NCI-H1694 treated with DMSO at 0.1 percent for 48 hours (cell line): ENCODE measurements around the gene PSMD4.
"Not testable (repeated sequence)": the region's sequence is repeated elsewhere in the genome, so short reads cannot be mapped to it uniquely, and the experiment has no call there.

Experiments used
- DNase-seq: peaks from one replicate; lab custom pipeline; 2025; lab: John Stamatoyannopoulos, UW

PSMD4 gene

DNA sequence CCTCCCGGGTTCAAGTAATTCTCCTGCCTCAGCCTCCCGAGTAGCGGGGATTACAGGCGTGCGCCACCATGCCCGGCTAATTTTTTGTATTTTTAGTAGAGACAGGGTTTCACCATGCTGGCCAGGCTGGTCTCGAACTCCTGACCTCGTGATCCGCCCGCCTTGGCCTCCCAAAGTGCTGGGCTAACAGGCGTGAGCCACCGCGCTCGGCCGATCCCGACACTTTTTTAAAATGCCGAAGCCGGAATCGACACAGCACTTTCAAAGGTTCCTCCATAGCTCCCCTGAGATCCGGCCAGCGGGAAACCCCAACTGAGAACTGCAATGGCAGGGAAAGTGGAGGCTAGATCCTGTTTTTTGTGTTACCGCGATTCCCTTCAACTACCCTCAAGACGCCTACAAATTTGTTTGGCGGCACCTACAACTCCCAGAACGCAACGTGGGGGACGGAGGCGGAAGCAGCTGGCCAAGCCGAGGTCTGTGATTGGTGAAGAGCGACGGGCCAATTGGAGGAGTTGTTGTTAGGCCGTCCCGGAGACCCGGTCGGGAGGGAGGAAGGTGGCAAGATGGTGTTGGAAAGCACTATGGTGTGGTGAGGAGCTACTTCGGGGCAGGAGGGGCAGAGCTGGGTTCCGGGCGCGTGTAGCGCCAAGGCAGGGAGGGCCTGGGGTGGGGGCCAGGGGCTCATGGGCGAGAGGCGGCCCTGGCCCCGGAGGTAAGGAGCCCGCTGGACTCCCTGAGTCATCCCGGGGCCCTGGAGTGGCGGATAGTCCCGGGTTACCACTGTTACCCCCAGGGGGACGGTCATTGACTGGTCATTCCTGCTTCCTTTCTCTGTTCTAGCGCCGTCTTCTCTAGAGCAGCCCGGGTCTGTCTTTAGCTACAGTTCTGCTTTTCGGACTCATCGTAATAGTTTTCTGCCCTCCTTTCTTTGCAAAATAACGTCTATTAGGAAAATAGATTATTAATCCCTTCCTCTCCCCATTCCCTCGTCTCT is at the start of gene PSMD4:
PSMD4 (plus strand) TSS at position 518 of the 997 bp plus-strand sequence; CDS start at position 567, 49 bp downstream.
- DNase-seq: peak; percentile 98

DNA sequence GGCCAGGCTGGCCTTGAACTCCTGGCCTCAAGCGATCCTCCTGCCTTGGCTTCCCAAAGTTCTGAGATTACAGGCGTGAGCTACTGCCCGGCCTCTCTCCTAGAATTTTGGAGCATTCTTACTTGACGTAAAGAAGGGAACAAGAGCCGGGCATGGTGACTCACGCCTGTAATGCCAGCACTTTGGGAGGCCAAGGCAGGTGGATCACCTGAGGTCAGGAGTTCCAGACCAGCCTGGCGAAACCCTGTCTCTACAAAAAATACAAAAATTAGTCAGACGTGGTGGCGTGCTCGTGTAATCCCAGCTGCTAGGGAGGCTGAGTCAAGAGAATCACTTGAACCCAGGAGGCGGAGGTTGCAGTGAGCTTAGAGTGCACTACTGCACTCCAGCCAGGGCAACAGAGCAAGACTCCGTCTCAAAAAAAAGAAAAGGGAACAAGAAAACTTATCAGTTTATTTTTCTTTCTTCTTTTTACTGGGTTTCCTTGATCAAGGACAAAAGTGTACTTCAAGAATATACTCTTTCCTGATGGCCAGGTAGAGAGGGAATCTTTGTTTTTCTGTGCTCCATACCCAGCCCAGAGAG is 49.1 kb upstream of the PSMD4 start:
- not testable (repeated sequence) for DNase-seq

DNA sequence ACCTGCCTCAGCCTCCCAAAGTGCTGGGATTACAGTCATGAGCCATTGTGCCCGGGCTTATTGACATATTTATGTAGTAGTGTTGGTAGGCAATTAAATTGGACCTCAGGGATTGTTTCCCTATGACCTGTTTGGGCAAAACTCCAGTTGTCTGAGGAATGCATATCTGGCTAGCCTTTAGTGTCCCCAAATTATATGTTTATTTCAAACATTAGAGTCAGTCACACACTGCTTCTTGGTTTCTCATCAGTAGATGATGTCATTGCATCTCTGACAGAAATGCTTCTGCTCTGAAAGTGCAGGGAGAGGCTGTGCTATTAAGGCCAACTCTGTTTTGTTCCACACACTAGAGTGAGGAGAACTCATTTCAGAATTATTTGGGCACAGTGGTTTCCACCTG is 43.7 kb upstream of the PSMD4 start:
- no peak for DNase-seq

DNA sequence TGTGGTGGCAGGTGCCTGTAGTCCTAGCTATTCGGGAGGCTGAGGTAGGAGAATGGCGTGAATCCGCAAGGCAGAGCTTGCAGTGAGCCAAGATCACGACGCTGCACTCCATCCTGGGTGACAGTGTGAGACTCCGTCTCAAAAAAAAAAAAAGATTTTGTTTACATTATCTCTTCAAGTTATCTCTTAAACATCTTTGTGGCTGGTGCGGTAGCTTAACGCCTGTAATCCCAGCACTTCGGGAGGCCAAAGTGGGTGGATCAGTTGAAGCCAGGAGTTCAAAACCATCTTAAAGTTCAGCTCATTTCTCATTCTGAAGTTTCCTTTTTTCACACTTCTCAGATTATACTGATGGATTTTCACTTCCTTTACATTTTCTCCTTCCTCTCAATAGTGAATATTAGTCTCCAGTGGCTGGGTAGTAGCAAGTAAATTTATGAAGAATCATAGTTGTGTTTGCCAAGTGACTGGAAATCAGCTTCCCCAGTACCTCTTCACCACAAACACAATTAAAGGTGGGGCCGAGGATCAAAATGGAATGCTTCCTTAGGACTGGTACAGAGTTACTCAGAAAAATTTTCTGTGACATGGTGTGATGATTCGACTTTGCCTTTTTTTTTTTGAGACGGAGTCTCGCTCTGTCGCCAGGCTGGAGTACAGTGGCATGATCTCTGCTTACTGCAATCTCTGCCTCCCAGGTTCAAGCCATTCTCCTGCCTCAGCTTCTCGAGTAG is 42.4 kb upstream of the PSMD4 start:
- DNase-seq: no peak

DNA sequence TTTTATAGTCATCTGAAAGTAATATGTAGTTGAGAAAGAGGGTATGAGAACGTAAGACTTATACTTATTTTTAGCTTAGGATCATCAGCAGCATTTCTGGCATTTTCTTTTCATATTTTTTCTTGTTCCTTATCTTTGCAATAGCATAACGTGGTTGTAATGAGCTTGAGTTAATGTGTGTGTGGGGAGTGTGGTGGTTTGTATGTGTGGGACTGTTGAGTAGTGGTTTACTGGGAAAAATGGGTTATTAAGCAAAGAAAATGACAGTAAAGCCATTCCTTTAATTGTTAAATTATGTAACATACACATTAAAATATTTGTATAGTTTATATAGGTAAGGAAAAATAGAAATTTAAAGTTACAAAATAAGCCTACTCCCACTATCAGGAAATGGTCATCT is 41.0 kb upstream of the PSMD4 start:
- DNase-seq: no peak

DNA sequence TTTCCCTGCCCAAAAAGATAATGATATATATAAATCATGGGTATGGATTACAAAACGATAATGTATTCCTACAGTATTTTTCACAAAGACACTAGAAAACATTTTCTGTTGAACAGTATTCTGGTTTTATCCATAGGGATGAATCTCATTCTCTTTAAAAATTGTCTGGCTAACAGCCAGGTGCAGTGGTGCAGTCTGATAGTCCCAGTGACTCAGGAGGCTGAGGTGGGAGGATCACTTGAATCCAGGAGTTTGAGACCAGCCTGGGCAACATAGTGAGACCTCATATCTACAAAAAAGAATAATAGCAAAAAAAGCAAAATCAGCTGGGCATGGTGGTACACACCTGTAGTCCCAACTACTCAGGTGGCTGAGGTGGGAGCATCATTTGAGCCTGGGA is 32.9 kb upstream of the PSMD4 start:
- no peak for DNase-seq

DNA sequence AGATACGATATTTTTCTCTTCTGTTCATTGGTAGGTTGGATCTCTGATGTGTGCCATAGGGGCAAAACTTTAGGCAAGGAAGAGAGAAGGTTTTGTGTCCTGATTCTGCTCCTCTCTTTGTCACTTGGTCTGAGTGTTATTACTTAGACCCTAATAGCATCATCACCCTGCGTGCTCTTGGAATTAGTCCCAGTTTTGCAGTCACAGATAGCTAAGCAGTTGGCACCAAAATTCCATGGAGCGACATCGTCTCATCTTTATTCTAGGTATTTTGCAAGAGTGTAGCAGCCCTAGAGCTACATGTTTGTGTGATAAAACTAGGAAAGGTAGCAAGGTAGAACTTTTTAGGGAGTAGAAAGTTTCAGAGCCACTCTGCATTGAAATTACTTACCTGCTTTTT is 32.4 kb upstream of the PSMD4 start:
- peak; percentile 49 for DNase-seq

DNA sequence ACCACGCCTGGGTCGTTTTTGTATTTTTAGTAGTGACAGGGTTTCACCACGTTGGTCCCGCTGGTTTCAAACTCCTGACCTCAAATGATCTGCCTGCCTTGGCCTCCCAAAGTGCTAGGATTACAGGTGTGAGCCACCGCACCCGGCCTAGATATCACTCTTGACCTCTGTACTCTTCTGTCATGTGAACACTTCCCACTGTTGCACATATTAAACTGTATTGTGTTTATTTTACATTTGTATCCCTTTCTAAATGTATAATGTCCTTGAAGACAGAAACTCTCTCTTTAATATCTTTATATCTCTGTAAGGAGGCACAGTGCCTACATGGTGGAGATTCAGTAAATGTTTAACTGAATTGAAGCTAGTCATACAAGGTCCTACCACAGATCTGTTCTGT is 19.3 kb upstream of the PSMD4 start:
- DNase-seq: no peak

DNA sequence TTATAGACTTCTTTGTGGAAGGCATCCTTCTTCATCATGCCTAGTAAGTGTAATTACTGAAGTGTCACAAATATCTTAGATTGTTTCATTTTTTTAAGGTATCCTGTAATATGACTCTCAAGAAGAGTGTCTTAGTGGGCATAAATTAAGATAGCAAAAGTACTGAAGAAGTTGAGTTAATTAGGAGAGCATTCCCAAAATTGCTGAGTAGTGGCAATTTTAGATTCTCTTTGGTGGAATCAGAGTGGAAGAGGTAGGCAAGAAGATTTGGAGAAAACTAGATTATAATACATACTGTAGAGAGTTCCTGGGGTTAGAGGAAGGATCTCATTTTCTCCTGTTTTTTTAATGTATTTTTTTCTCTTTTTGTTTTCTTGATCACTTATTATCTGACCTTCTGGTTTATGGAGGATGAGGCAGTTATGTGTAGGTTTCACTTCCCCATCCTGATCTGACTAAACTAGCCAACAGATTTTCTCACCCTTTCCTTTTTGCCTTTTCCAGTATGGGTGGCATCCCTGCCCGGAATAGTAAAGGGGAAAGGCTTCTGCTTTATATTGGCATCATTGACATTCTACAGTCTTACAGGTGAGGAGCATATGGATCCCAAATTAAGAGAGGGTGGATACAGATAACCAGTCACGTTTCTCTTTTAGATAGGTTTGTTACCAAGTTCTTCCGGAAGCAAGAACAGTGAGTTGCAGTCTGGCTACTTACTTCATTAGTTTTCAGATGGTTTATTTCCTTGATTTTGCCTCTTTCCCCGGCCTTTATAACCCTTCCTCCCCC is 16.7 kb upstream of the PSMD4 start:
- DNase-seq: no peak

DNA sequence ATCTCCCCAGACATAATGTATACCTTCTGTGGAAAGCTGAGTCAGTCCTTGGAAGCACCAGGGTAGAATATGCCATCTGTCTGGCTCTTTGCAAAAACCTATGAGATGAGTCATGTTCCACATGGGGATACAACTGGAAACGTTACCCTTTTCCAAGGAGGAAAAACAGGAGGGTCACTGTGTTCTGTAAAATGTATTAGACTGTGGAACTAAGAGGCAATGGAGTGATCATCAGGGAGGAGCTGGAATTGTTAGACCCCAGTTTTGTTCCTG is 16.1 kb upstream of the PSMD4 start:
- DNase-seq: peak; percentile 34

DNA sequence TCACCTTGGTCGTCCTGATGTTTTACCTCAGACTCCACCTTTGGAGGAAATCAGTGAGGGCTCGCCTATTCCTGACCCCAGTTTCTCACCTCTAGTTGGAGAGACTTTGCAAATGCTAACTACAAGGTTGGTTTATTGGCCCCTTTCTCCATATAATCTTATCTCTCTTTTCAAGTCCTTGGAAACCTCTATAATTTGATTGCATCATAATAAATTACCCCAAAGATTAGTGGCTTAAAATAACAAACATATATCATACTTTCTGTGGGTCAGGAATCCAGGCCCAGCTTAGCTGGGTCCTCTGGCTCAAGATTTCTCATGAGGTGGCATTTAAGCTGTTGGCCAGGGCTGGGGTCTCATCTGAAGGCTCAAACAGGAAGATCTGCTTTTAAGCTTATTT is 12.1 kb upstream of the PSMD4 start:
- no peak for DNase-seq

DNA sequence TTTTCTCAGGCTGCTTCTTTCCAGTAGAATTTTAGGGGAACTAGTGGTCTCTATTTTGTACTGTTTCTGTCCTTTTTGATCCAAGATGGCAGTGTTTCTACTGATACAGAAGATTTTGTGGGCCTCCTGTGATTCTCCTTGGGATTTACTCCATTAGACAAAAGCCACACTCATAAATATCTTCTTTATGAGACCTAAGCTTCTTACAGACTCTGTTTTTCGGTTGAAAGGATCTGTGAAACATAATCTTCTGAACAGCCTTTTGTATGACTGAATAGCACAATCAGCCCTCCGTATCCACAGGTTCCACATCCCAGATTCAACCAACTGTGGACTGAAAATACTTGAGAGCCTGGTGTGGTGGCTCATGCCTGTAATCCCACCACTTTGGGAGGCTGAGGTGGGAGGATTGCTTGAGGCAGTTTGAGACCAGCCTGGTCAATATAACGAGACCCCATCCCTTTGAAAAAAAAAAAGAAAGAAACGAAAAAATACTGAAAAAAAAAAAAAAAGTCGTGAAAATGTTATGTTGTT is 10.8 kb upstream of the PSMD4 start:
- no peak for DNase-seq

DNA sequence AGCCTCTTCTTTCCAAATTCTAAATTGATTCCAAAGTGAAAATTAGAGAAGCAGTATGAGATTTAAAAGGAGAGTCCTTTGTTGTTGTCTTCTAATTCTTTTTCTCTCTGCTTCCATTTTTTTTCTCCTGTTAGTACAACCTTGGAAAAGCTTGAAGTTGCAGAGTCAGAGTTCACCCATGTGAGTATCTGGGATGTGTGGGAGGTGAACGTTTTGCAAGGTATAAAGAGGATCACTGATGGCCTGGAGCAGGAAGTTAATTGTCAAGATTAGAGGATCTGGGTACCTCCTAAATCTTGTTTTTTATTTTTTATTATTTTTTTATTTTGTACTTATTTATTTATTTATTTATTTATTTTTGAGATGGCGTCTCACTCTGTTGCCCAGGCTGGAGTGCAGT is 7.7 kb upstream of the PSMD4 start:
- DNase-seq: no peak

DNA sequence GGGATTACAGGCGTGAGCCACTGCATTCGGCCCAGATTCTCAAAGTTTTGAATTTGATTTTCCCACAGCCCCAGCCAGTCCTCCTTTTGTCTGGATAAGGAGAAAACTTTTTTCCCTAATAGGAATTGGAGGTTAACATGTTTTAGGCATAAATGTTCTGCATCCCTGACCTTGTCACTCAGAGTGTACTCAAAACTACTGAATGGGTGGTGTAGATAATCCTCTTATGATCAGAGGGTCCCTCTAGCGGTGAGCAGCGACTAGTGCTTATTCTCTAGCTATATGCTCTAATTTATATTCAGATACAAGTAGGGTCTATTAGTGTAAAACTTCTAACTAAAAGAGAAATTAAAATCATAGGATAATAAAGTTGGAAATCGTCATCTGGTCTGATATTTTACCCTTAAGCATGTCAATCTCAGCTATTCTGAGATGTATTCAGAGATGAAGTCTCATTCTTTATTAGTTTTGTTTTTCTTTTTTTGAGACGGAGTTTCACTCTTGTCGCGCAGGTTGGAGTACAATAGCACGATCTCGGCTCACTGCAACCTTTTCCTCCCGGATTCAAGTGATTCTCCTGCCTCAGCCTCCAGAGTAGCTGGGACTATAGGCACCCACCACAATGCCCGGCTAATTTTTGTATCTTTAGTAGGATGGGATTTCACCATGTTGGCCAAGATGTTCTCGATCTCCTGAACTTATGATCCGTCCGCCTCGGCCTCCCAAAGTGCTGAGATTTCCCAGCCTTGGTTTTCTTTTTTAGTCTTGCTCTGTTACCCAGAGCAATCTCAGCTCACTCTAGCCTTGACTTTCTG is 2.7 kb upstream of the PSMD4 start:
- DNase-seq: peak; percentile 94

DNA sequence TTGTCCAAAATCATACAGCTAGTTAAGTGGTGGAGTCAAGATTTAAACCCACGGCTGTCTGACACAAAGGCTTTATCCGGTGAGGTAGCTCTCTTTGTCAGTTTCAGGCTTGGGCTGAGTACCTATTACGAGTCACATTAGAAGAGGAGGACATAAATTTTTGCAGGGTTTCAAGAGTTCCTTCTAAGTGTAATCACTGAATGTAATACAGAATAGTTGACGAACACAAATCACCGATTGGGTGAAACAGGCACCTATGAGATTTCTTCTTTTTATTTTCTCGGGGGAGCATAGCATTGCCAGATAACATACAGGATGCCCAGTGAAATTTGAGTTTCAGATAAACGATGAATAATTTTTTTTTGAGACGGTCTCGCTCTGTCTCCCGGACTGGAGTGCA is 847 bp downstream of the PSMD4 start:
- no peak for DNase-seq

DNA sequence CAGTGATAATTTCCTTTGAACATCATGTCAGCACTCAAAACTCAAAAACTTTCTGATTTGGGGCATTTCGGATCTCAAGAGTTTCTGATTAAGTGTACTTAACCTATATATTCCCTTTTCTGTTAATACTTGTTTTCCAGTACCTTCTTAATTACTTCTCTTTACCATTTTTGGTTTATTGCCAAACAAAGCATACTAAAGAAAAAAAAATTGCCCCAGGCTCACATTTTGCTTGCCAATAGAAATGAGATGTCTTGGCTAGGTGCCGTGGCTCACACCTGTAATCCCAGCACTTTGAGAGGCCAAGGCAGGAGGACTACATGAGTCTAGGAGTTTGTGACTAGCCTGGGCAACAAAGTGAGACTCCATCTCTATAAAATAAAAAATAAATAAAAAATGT is 4.8 kb downstream of the PSMD4 start:
- no peak for DNase-seq

DNA sequence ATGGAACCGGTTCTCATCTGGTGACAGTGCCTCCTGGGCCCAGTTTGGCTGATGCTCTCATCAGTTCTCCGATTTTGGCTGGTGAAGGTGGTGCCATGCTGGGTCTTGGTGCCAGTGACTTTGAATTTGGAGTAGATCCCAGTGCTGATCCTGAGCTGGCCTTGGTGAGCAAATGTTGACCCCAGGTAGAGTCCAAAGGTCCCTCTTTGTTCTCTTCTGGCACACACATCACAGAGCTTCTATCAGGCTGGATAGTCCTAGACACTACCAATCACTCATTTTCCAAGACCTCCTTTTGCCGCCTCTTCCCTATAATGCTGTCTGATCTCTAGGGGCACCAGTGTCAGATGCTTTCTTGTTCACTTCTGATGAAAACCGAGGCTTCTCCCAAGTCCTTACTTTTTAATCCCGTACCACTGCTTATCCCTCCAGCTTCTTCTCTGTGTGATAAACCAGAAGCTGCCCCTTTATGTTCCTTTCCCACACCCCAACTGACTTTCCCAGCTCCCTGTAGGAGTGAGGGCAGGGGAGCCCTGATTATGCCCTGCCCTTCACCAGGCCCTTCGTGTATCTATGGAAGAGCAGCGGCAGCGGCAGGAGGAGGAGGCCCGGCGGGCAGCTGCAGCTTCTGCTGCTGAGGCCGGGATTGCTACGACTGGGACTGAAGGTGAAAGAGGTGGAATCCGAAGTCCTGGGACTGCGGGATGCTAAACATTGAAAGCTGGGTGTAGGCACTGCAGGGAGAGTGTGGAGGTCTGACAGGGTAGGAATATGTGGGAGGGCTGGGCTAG is 11.1 kb downstream of the PSMD4 start:
- DNase-seq: no peak

DNA sequence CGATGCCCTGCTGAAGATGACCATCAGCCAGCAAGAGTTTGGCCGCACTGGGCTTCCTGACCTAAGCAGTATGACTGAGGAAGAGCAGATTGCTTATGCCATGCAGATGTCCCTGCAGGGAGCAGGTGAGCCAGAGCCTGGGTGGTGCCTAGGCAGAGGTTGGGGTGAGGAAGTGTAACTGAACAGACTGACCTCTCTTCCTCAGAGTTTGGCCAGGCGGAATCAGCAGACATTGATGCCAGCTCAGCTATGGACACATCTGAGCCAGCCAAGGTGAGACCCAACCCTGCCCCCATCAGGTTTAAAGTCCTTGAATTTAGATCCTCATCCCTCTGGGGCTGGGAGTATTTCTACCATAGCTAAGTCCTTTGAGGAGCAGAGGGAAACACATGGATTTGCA is 11.8 kb downstream of the PSMD4 start:
- DNase-seq: no peak

DNA sequence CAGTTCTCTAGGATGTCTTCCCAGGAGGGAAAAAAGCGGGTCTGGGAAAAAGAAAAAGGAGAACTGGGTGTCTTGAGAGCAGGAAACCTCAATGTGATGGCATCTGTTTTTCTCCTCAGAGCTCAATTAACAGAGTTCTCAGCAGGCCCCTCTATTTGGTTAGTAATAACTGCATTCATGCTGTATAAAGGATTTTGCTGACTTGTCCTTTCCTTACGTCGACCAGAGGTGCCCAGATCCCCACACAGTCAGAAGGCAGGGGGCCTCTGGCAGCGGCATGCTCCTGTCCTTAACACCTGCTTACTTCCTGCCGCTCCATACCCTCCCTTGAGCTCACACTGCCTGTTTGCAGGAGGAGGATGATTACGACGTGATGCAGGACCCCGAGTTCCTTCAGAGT is 12.3 kb downstream of the PSMD4 start:
- no peak for DNase-seq

DNA sequence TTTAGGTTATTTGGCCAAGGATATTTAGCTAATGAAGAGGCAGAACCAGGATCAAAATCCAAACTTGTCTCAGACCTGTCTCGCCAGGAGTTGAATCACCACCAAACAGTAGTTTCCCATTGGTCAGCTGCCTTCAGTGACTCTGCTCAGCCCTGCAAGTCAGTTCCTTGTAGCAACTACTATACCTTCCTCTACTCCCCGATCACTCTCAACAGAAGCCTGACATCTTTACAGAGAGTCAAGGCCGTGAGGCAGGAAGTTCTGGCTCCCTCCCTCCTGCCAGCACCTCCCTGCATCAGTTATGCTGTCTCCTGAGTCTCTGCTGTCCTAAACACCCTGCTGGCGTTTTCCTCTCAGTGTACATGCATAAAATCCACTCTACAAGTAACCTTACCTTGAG is 13.2 kb downstream of the PSMD4 start:
- no peak for DNase-seq
